Stimulated activated CD4-positive, alpha-beta T cell treated with anti-CD3 and anti-CD28 coated beads, Interleukin-2, amount 100 ng/mL, for 48 hours (primary cell): Measurements from ENCODE around the gene LAMA5.
A peak's percentile ranks its signal among the peaks of the same experiment; 100 is the strongest.
"Not testable (repeated sequence)": the region's sequence is repeated elsewhere in the genome, so short reads cannot be mapped to it uniquely, and the experiment has no call there.

Experiments
- DNase-seq, 2 donors: peaks; one replicate each; pipeline ENCODE4 v3.0.0-alpha.2; 2020

The LAMA5 gene

DNA sequence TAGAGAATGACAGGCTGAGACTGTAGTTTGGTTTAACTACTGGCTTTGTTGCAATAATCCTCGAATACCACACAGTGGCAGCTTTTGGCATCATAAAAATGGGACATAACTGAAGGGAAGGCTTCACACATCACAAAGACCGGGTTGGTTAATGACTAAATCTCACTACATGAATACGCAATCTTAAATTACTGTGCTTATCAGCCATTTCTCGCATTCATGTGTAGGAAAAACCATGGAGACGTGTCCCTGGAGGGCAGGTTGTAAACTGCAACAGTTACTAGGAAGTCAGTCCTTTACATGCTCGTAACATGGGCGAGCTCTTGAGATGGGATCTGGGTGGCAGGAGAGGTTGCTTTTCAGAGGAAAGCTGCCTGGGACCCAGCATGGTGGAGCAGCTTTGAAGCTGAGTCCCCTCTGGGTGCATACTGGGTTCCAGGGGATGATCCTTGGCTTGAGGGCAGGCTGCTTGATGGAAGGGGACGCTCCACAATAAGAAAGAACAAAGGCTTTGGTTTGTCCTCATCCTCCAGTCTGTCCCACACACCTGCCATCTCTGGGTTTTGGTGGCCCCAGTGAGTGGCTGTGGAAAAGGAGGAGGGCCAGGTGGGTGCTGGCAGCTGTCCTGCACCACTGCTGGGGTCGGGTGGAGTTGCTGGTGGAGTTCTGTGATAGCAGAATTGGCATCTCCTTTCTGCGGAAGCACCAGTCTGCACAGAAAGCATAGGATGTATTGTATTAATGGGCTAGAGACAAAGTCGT lies 21.9 kb upstream of the LAMA5 start:
- DNase-seq = no peak

DNA sequence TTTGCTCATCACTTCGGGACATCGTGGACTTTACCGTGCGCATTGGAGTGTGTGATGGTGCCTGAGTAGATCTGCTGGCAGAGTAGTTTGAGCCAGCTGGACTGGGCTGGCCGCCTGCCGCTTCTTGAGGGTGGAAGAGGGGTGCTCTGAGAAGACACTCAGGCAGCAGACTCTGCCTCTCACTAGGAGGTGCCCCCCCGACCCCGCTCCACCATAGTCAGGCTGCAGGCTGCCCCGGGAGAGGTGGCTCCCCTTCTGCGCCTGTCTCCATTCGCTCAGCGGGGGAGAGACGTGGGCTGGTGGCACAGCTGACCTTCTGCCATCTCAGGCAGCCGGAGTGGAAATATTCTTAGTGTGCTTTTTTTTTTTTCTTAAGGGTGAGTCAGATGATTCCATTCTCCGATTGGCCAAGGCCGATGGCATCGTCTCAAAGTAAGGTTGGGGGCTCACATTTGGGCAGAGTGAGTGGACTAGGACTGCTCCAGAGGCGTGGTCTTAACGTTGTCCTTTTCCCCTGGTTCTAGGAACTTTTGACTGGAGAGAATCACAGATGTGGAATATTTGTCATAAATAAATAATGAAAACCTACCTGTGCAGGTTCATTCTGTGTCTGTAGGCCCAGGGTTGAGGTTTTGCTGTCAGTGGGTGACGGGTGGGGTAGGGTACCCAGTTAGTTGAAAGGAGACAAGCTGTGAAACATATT lies 21.0 kb upstream of the LAMA5 start:
- no peak for DNase-seq

DNA sequence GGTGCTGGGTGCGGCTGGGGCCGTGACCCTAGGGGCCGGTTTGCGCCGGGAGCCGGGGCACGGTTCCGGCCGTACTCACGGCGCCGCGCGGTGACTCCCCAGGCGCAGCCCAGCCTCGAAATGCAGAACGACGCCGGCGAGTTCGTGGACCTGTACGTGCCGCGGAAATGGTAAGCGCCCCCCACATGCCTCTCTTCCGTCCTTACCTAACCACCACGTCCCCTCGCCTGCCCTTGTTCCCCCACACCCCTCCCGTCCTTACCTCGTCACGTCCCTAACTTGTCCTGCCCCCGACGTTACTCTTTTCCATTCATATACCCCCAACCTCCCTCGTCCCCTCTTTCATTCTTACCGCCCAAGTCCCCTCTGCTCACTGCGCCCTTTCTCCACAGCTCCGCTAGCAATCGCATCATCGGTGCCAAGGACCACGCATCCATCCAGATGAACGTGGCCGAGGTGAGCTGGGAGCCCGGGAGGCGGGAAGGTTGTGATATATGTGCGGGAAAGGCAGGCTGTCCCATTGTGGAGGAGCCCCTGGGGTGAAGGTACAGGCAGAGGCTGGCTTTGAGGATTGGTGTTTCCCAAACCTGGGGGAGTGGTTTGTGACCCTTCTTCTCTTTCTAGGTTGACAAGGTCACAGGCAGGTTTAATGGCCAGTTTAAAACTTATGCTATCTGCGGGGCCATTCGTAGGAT lies 20.3 kb upstream of the LAMA5 start:
- DNase-seq = no peak

DNA sequence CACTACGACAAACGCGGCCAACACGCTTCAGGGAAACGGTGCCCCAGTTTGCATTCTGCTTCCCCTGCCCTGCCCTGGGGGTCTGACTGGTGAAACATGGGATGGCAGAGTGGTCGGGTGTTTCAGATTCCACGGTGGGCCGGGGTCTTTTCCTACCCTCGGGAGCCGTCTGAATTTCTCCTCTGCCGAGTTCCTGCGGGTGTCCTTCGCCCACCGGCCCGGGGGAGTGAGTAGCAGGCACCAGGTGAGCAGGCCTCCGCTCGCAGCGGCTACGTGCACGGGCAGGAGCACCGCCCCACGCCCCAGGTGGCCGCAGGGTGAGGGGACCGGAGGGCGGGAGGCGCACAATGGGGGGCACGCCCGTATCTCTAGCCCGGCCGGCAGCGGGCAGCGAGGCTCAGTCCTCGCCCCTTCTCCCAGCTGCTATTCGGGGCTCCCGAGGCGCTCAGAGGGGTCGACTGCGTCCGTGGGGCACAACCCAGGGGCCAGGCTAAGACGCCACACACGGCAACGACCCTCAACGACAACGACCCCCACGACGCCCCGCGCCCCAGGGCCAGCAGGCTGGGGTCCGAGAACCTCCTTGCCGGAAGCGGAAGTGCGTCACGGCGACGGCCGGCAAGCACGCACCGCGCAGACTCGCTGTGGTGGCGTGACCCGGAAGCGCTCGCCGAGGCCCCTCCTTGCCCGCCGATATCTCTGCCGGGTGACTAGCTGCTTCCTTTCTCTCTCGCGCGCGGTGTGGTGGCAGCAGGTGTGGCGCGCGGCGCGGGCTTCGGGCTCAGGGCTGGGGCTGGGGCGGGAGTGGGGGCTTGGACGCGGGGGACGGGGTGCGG lies 19.5 kb upstream of the LAMA5 start, which contains the start of gene RPS21:
TSS of gene RPS21 (plus strand) at position 721 of the 836 bp plus-strand sequence. CDS start 236 bp downstream, outside the sequence.
- DNase-seq = peak; percentile 88 to 89

DNA sequence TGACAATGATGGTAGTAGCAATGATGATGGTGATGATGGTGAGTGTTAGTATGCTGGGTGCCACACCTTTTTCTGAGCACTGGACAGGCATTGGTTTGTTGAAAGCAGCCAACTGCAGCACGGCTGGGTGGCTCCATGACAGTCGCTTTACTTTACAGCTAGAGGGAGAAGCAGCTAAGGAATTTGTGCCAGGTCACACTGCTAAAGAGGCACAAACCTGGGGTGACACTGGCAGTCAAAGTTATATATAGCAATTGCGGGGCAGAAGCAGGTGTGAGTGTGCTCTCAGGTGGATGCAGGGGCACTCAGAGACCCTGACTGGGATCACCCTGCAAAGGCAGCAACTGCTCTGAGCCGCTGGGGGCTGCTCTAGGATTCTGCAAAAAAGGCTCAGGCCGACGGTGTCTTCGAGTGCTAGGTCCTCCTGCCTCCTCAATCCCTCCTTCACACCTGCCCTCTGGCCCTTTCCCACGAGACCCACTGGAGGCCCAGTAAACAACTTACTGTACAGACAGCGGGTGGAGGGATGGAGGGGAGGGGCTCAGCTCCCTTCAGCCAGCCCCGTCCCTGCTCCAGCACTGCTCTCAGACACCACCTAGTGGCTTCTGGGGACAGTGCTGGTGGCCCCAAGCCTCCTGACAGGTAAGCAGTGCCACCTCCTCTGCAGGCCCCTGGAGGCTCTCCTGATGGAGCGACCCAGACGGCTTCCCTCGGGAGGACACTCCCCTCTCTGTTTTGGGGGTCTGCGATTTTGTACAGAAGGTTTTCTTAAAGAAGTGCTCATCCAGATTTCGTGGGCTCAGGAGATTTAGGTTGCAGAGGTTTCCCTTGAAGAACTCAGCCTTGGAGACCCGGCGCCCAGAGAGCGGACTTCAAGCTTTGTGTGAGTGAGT lies 15.4 kb upstream of the LAMA5 start:
- DNase-seq = peak; percentile 70 to 75

DNA sequence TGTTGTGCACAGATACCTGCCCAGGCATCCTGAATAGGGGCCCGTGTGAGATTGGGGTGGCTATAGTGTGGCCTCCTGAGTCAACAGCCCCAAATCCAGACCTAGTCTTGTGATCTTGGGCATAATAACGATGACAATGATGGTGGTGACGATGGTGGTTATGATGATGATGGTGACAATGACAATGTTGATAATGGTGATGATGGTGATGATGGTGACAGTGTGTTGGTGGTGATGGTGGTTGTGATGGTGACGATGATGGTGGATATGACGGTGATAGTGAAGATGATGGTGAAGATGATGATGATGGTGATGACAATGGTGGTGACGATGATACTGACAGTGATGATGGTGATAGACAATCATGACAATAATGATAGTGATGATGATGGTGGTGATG lies 14.7 kb upstream of the LAMA5 start:
- DNase-seq = no peak

DNA sequence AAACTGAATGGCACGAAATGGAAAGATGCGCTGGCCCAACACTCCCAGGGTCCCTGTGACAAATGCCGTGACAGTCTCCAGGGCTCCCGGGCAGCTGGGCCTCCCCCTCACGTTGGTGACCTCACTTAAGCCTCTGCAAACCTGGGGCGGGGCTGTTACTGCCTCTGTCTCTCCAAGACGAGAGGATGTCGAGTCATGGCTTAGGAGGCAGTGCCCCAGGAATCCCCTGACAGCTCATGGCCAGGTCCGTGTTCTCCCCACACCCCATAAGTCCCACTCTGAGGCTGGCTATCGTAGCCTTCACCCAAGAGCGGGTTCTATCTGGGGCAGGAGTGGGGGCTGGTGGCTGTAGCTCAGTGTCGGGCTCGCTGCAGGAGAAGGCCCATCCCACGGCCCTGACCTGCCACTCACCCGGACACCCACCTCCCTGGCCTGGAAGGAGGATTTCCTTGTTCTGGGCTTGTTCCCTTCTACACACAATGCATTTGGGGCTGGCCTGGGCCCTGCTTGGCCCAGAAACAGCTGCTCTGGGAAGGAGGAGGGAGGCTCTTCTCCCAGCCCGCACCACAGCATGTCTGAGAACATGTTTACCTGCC lies 14.2 kb upstream of the LAMA5 start:
- no peak for DNase-seq

DNA sequence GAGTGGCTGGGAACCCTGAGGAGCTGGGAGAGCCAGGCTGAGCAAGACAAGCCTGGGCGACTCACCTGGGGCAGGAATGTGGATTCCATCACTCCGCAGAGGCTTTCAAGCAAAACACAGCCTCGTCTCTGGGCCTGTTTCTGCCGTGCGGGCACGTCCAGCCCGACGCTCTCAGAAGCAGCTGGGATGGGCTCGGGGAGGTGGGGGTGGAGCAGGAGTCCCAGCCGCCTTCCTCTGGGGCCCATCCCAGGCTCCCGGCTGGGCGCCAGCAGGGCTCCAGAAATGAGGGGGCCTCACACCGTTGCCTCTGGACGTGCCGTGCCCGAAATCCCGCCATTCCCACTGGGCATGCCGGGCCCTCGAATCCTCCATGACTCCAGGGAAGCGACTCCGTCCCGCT lies 11.1 kb upstream of the LAMA5 start:
- DNase-seq = no peak

DNA sequence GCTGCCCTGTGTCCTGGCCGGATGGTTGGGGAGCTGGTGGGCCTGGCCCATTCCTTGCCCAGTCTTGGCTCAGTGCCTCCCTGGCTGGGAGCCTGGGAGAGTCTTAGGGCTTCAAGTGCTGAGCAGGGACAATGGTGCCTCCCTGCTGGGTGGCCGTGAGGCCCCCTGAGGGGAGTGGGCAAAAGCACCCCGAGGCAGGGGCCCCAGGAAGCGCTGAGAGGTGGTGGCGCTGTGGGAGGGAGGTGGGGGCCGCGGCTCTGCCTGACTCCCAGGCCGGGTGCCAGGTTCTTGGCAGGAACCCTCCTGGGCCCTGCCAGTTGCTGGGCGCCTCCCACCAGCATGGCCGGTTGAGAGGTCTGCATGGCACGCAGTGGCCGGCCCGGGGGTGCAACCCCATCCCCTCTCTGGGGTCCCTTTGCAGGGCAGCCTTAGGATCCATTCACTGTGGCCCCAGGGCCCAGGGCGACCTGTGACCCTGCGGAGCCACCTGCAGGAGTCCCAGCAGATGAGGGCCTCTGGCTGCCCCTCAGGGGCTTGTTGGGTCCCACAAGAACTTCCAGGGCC lies 10.6 kb upstream of the LAMA5 start:
- no peak for DNase-seq

DNA sequence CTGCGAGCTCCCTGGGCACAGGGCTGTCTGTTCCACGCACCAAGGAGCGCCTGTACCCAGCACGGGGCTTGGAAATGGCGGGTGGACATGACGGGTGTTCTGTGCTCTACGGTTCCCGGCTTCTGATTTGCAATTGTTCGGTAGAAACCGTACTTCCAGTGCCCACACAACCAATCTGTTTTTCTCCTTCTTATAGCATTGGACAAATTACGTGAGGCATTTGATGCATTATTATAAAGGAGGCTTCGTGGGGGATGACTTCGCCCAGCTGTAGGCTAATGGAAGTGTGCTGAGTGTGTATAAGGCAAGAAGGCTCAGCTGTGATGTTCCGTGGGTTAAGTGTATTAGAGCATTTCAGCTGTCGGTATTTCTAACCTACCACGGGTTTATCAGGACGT lies 10.0 kb upstream of the LAMA5 start:
- DNase-seq = no peak

DNA sequence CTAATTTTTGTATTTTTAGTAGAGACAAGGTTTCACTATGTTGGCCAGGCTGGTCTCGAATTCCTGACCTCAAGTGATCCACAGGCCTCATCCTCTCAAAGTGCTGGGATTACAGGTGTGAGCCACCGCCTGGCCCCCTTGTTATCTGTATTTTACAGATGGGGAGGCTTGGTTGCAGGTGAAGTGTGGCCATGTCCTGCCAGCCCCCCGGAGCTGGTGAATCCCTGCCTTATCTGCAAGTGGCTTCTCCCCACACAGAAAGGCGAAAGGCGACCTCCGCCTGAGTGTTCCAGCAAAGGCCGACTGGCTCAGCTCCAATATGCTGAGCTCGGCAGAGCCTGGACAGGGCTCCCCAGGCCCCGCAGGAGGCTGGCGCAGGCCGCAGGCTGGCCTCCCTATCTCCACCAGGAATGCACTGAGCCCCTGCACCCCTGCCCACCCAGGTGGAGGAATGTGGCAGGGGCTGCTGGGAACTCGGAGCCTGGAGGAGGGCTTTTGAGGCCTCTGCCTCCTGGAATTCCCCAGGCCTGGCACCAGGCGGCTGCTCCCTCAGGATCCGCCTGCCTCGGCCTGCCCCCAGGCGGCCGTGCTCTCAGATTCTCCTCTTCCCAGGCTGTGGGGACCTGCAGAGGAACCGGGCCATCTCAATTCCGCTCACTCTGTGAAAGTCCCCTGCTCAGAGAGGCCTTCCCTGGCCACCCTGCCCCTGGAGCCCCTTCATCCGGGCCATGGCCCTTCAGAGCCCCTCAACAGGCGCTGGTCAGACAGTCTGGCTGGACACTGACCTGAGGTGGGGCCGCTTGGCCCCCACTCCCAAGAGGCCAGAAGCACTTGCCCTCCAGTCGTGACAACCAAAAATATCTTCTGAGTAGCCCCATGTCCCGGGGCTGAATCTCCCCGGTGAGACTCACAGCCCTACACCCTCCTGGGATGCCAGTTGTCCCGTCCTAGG lies 9.3 kb upstream of the LAMA5 start:
- DNase-seq = no peak

DNA sequence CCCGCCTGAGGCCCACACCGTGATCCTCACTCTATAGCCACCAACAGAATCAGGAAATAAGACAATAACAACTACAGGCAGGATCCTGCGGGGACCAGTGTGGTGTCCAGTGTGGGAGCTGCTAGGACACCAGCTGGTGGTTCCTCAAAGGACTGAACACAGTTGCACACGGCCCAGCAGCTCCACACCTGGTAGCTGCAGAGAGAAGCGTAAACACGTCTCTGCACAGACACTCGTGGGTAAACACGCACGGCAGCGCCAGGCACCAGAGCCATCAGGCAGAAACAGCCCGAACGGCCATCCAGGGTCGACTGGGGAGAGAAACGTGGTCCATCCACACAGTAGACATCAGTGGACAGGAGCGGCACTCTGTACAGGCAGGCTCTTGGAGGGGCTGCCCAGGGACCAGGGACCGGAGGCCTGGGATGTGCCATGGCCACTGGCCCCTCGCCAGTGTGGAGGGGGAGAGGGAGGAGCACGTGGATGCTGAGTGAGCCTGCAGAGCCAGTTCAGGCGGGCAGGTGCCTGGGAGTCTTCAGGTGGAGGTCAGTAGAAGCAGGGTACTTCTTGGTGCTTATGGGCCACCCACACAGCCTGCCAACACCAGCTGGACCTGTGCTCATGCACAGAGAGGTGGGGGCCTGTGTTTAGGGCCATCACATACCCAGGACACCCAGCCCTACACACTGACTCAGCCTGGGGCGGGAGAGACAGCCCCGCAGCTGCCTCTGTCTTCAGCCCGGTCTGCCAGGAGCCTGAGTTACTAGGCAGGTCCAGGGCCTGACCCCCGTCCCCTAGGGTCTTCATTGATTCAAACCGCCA lies 7.4 kb upstream of the LAMA5 start:
- no peak for DNase-seq

DNA sequence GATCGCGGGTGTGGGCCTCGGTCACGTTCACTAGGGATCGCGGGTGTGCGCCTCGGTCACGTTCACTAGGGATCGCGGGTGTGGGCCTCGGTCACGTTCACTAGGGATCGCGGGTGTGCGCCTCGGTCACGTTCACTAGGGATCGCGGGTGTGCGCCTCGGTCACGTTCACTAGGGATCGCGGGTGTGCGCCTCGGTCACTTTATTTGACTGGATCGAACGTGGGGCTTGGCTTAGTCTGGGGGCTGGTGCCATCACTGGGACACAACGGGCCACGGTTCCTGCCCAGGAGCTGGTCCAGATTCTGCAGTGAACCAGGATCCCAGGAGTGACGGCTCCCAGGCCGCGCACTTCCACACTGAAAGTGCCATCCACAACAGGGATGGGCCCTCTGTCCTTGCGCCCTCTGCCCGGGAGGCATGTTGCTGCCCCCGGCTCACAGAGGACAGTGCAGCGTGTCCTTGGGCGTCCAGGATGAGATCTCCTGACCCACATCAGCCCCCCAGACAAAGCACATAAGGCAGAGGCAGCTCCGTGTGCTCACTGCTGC lies 6.6 kb upstream of the LAMA5 start:
- DNase-seq = not testable (repeated sequence)

DNA sequence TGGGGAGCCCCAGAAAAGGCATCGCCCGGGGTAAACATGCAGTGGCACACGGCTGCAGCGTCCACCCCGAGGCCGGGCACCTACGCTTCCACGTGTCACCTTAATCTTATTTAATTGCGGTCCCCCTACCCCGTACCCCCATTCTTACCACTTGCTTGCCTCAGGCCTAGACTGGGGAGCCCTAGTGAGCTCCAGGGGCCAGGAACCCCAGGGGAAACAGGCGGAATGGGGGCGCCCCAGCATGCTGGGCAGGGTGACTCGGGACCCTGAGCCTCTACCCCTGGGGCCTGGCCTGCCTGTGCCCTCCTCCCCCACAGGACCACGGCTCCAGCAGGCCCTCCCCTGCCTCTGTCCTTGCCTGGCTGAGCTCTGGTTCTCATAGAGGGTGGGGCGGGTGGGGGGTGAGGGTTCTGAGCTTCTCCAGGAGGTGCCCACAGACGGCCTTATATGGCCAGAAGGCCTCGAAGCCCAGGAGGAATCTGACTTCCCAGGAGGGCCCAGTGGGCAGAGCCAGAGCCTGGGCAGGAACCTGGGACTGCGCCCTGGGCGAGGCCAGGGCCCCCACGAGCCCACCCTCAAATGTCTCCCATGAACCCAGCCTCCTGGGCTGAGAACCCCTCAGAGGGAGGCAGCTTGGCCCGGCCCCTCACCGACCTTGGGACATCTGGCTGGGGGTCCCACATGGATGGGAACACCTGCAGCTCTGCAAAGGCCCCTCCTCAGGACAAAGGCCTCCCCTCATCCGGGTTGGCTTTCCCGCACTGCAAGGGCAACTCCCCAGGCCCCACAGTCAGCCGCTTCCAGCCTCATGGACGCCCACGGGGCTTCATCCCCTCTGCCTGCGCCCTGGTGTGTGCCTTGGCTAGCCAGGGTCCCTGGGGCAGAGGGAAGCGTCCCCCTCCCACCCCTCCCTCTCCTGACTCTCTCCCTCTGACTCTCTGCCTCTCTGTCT lies 5.2 kb upstream of the LAMA5 start:
- no peak for DNase-seq

DNA sequence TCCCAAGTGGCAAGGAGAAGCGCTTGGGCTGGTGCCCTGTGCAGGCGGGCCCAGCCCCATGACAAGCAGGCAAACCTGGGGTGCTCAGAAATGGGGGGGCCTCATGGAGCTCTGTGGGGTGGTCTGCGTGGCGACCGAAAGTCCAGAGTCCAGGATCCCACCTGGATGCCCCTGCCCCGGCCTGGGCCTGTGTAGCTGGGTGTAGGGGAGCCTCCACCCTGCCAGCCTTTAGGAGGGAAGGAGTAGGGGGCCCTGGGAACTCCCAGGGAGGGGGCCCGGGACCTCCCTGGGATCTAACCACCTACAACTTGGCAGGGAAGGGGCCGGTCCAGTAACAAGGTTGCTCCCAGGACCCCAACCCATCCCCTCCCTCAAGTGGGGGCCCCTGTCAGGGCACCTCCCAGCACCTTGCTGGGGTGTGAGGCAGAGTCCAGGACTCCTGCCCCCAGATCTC lies 4.5 kb upstream of the LAMA5 start:
- DNase-seq = no peak

DNA sequence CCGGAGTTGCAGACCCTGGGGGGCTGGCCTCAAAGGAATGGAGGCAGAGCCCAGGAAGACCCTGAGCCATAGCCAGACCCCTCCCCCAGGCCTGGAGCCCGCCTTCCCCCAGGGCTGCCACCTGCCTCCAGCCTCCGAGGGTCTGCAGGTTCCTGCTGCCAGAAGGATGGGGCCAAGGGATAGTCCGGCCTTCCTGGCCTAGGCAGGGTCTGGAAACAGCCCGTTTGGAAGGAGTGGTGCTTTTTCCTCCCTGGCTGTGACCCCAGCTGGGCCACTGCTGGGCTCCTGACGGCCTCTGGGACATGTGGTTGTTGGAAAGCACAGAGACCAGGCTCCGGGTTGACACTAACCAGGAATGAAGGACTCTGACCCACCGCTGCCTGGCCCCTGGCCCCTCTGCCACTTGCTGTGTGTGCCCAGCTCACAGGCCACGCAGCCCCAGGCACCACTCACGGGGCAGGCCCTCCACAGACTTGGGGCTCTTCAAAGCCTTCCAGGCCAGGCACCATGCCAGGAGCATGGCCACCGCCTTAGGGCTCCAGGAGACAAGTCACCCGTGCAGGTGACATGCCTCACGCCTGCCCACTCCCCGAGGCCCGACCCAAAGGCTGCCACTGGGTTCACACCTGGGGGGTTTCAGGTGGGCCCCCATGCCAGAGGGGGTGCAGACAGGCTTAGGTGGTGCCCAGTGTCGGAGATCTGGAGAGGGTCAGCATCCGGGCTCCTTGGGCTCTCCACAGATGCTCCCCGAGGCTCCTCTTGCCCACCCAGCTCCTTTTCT lies 3.9 kb upstream of the LAMA5 start:
- no peak for DNase-seq
